ENCODE measurements around the gene TCF4. TPM values are rescaled to one million over a fixed set of nuclear protein-coding genes. Genes with fewer than 3 reads are reported as not detected.
A peak's percentile ranks its signal among the peaks of the same experiment; 100 is the strongest.

The TCF4 gene
- total RNA-seq, 1 donor from 2014 or later, result 56.8 TPM

DNA sequence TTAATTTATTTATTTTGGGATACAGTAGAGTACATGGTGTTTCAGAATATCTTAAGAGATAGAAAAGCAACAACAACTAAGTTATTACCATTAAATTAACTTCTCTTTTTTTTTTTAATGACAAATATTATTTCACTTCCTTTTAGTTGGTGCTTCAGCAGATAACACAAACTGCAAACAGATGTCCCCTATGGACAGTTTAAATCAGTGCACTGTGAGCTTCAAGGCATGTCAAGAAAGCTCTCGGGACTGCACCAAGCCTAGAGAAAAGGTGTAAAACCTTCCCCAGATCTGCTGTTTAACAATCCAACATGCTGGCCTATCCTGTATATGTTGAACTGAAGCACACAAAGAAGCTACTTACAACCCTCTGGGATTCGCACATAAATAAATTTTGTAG lies 122.7 kb downstream of the TCF4 start:
- DNase-seq (ENCODE audit: low spot score, unreplicated experiment), result no peak
- Mint-ChIP-seq H3K4me1 (ENCODE audit: low read depth) (peaks cover 2% of the 10 kb centered on the region), H3K36me3 (ENCODE audit: insufficient read depth) (no peaks in the 10 kb centered on the region), H3K27me3 (no peaks in the 10 kb centered on the region), H3K27ac (no peak overlapping the region), H3K9me3 (ENCODE audit: low read depth) (no peaks in the 10 kb centered on the region), H3K4me3 (ENCODE audit: low read depth) (no peak overlapping the region)
- TF ChIP-seq, protein P1, sequence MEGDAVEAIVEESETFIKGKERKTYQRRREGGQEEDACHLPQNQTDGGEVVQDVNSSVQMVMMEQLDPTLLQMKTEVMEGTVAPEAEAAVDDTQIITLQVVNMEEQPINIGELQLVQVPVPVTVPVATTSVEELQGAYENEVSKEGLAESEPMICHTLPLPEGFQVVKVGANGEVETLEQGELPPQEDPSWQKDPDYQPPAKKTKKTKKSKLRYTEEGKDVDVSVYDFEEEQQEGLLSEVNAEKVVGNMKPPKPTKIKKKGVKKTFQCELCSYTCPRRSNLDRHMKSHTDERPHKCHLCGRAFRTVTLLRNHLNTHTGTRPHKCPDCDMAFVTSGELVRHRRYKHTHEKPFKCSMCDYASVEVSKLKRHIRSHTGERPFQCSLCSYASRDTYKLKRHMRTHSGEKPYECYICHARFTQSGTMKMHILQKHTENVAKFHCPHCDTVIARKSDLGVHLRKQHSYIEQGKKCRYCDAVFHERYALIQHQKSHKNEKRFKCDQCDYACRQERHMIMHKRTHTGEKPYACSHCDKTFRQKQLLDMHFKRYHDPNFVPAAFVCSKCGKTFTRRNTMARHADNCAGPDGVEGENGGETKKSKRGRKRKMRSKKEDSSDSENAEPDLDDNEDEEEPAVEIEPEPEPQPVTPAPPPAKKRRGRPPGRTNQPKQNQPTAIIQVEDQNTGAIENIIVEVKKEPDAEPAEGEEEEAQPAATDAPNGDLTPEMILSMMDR (IDR thresholded peaks at IDR 0.05; ENCODE audit: unreplicated experiment), result no peak

DNA sequence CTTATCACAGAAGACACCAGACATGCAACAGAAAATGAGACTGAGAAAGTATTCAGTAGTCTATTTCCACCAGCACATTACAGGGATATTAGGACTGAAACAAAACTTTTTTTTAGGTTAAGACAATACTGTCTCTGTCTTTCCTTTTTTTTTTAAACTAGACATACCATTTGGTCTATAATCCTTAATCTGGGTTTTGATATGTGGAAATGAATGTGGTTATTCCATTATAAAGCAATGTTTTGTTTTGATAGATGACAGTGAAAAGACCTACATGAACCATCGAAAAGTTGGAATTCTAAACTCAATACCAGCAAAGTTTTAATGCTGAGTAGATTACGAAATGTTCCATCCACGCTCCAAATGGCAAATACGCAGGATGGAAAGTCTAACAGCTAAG lies 123.4 kb downstream of the TCF4 start:
- no peak overlapping the region for H3K4me3 Mint-ChIP-seq (ENCODE audit: low read depth)
- no peaks in the 10 kb centered on the region for H3K36me3 Mint-ChIP-seq (ENCODE audit: insufficient read depth)
- no peaks in the 10 kb centered on the region for H3K9me3 Mint-ChIP-seq (ENCODE audit: low read depth)
- H3K27ac Mint-ChIP-seq, result no peak overlapping the region
- DNase-seq (ENCODE audit: low spot score, unreplicated experiment), result no peak
- H3K4me1 Mint-ChIP-seq (ENCODE audit: low read depth), result peaks cover 4% of the 10 kb centered on the region
- no peaks in the 10 kb centered on the region for H3K27me3 Mint-ChIP-seq
- TF ChIP-seq, protein P1 (IDR thresholded peaks at IDR 0.05; ENCODE audit: unreplicated experiment), result no peak

DNA sequence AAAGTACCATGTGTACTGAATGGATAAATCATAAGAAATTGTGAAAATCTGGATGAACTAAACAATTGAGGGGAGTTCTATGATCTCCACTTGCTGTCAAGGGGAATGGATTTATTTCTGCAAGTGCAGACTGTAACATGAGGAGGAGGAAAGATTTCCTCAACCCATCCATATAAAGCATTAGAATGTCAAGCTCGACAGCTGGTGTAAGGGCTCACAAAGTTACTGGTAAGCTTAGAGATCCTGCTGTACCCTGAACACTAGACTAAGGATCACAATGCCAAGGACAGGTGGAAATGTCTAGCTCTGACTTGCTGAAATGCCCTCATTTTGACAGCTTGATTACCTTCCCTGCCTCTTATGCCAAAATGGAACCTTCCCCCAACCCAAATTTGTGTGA lies 125.3 kb downstream of the TCF4 start:
- DNase-seq (ENCODE audit: low spot score, unreplicated experiment), result no peak
- Mint-ChIP-seq H3K9me3 (ENCODE audit: low read depth) (no peaks in the 10 kb centered on the region), H3K36me3 (ENCODE audit: insufficient read depth) (no peaks in the 10 kb centered on the region), H3K27me3 (no peaks in the 10 kb centered on the region), H3K4me3 (ENCODE audit: low read depth) (no peak overlapping the region), H3K4me1 (ENCODE audit: low read depth) (peaks cover 19% of the 10 kb centered on the region), H3K27ac (no peak overlapping the region)
- TF ChIP-seq, protein P1 (IDR thresholded peaks at IDR 0.05; ENCODE audit: unreplicated experiment), result no peak

DNA sequence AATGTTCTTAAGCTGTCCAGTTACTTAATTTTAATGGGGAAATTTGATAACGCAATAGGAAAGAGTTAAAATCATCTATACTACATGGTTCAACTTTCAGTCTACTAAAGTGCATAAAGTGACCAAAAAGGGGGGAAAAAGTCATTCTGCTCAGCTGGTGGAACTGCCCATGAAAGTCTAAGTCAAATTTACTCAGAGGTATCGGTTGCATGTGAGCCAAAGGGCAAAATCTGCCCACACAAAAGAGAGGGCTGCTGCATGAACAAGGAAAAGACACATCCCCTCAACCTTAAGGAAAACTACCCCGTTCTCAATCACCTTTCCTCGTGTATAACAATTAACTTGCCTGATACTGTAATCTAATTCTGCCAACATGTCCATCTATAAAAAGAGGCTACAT lies 126.1 kb downstream of the TCF4 start:
- H3K4me3 Mint-ChIP-seq (ENCODE audit: low read depth), result no peak overlapping the region
- no peak for DNase-seq (ENCODE audit: low spot score, unreplicated experiment)
- H3K27ac Mint-ChIP-seq, result no peak overlapping the region
- H3K9me3 Mint-ChIP-seq (ENCODE audit: low read depth), result no peaks in the 10 kb centered on the region
- no peaks in the 10 kb centered on the region for H3K36me3 Mint-ChIP-seq (ENCODE audit: insufficient read depth)
- peaks cover 19% of the 10 kb centered on the region for H3K4me1 Mint-ChIP-seq (ENCODE audit: low read depth)
- TF ChIP-seq, protein P1 (IDR thresholded peaks at IDR 0.05; ENCODE audit: unreplicated experiment), result no peak
- H3K27me3 Mint-ChIP-seq, result no peaks in the 10 kb centered on the region

DNA sequence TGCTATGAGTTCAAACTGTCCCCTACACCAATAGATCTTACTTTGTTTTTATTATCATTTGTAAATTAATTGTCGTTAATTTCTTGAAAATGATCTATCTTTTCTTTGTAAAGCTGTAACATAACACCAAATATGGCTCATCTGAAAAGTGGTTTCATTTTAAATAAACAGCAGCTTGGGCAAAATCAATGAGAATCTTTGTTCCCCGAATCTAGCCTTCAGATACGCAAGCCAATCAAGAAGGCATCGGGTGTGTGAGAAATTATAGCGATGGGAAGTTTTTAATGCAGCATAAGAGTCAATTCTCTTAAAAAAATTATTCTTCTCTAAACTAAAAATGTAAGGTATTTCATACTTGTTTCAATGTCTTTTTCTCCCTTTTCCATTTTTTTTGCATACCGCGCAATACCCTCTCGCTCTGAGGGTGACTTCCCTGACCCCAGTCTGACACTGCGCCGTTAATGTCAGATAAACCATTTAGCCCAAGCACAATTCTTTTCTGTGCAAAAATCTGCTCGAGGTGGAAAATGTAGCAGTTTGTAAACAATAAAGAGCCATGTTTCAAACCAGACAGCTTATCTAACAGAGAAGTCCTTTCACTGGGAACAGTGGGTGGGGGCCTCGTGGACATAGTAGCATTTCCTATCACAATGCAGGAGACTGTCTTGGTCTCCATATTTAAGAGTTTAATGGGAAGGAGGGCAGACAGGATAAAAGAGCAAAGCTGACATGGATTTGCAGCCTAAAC lies 129.4 kb downstream of the TCF4 start:
- no peaks in the 10 kb centered on the region for H3K36me3 Mint-ChIP-seq (ENCODE audit: insufficient read depth)
- DNase-seq (ENCODE audit: low spot score, unreplicated experiment), result no peak
- TF ChIP-seq, protein P1 (IDR thresholded peaks at IDR 0.05; ENCODE audit: unreplicated experiment), result no peak
- no peaks in the 10 kb centered on the region for H3K27me3 Mint-ChIP-seq
- H3K27ac Mint-ChIP-seq, result peak overlapping the region; percentile 59
- no peaks in the 10 kb centered on the region for H3K9me3 Mint-ChIP-seq (ENCODE audit: low read depth)
- H3K4me3 Mint-ChIP-seq (ENCODE audit: low read depth), result peak overlapping the region; percentile 3
- peaks cover 19% of the 10 kb centered on the region for H3K4me1 Mint-ChIP-seq (ENCODE audit: low read depth)
